Endothelial cell of umbilical vein (primary cell): Measurements from ENCODE around the gene ST6GALNAC4. TPM values are rescaled to one million over a fixed set of nuclear protein-coding genes. Genes with fewer than 3 reads are reported as not detected.

Source experiments
- BruUV-seq: library from RNA; stranded (reverse); fragments of 400-500 nt; replicated peaks from 2 replicates; lab custom pipeline; 2021; lab: Mats Ljungman, UMichigan
- CTCF ChIA-PET: fragments of 300-600, 350-600 bp; sonication (Branson Sonifier 250); formaldehyde crosslinking; loops from one replicate; lab custom pipeline; 2021; ENCODE audit warnings: antibody characterized with exemption, inconsistent platforms; lab: Charles Lee
- POLR2A ChIA-PET: fragments of 300-600, 350-600 bp; sonication (Branson Sonifier 250); formaldehyde crosslinking; loops from one replicate; lab custom pipeline; 2021; ENCODE audit warnings: antibody characterized with exemption, inconsistent platforms; lab: Charles Lee
- DNase-seq: peaks from one replicate; pipeline ENCODE4 v3.0.0-alpha.2; 2011; ENCODE audit warnings: low read depth, low spot score
- FAIRE-seq: peaks from 2 replicates; lab custom pipeline; 2011; peaks lifted over from hg19 to GRCh38; lab: Jason Lieb, UNC
- H2AFZ ChIP-seq: 2 replicates; pipeline ENCODE4 v1.6.0; 2012; ENCODE audit warnings: low read depth, low read length, control low read depth, inconsistent platforms
- H3K27ac ChIP-seq: 2 replicates; pipeline ENCODE4 v1.5.1; 2011; ENCODE audit warnings: low read depth, mild to moderate bottlenecking, control low read depth, low read length, moderate library complexity; ENCODE audit not compliant: insufficient read depth
- H3K27me3 ChIP-seq, 2 experiments: 2 replicates each; pipeline versions ENCODE4 v1.6.0 to v1.6.1; 2011; ENCODE audit warnings: low read length in 2 of 2, mixed read lengths in 1 of 2; ENCODE audit not compliant: control insufficient read depth in 2 of 2, insufficient read depth in 2 of 2
- H3K36me3 ChIP-seq, 2 experiments: 2 replicates in 1 of 2; 3 replicates in 1 of 2; pipeline ENCODE4 v1.5.1; 2011; ENCODE audit warnings: low read length in 2 of 2, mild to moderate bottlenecking in 1 of 2, moderate library complexity in 1 of 2; ENCODE audit not compliant: control insufficient read depth in 2 of 2, insufficient read depth in 2 of 2; ENCODE audit errors: extremely low read depth in 1 of 2
- H3K4me1 ChIP-seq: 3 replicates; pipeline ENCODE4 v1.5.1; 2011; ENCODE audit warnings: mild to moderate bottlenecking, low read length; ENCODE audit not compliant: control insufficient read depth, insufficient read depth; ENCODE audit errors: extremely low read depth
- H3K4me2 ChIP-seq: 2 replicates; pipeline ENCODE4 v1.6.1; 2011; ENCODE audit warnings: low read length, control low read depth, mixed read lengths; ENCODE audit not compliant: insufficient read depth
- H3K4me3 ChIP-seq, 3 experiments: fragments of 200-600 bp in 1 of 3; sonication (generic), shearing (Covaris generic) in 1 of 3; replicated peaks in 1 of 3; 2 replicates each; pipeline ENCODE4 v1.5.1; 2011 to 2016; ENCODE audit warnings: control low read depth in 3 of 3, low read length in 3 of 3, mild to moderate bottlenecking in 2 of 3, inconsistent platforms in 1 of 3, low read depth in 1 of 3, moderate library complexity in 1 of 3; ENCODE audit not compliant: insufficient read depth in 1 of 3
- H3K79me2 ChIP-seq: 2 replicates; pipeline ENCODE4 v1.6.0; 2012; ENCODE audit warnings: low read length, inconsistent platforms; ENCODE audit not compliant: control insufficient read depth, insufficient read depth
- H3K9ac ChIP-seq: replicated peaks from 2 replicates; pipeline ENCODE3; 2011; ENCODE audit warnings: low read length, control low read depth; ENCODE audit not compliant: insufficient read depth; ENCODE audit errors: extremely low read depth
- H3K9me1 ChIP-seq: replicated peaks from 3 replicates; pipeline ENCODE4 v1.6.0; 2011; ENCODE audit warnings: mild to moderate bottlenecking, low read length; ENCODE audit not compliant: control insufficient read depth, insufficient read depth; ENCODE audit errors: extremely low read depth
- H3K9me3 ChIP-seq: replicated peaks from 2 replicates; pipeline ENCODE4 v1.5.1; 2012; ENCODE audit warnings: low read length, inconsistent platforms; ENCODE audit not compliant: control insufficient read depth, insufficient read depth
- H4K20me1 ChIP-seq: replicated peaks from 2 replicates; pipeline ENCODE3; 2011; ENCODE audit warnings: mild to moderate bottlenecking, low read length; ENCODE audit not compliant: control insufficient read depth, insufficient read depth; ENCODE audit errors: extremely low read depth
- CTCF ChIP-seq, 2 donors: IDR thresholded peaks; 1 replicate in 1 of 2; 2 replicates in 1 of 2; pipeline ENCODE4 v1.5.1; 2011; ENCODE audit warnings: low read length in 2 of 2, mild to moderate bottlenecking in 2 of 2, moderate library complexity in 2 of 2, control low read depth in 1 of 2, inconsistent platforms in 1 of 2, low read depth in 1 of 2; ENCODE audit not compliant: insufficient read depth in 1 of 2; ENCODE audit errors: extremely low read depth in 1 of 2
- EZH2 ChIP-seq: IDR thresholded peaks from 2 replicates; pipeline ENCODE4 v1.6.1; 2012; ENCODE audit warnings: borderline replicate concordance, low read depth, mild to moderate bottlenecking, moderate library complexity, low read length, inconsistent platforms; ENCODE audit not compliant: severe bottlenecking
- FOS ChIP-seq: IDR thresholded peaks from 2 replicates; pipeline ENCODE4 v1.6.1; 2011; ENCODE audit warnings: mild to moderate bottlenecking, low read length, moderate library complexity, borderline replicate concordance; ENCODE audit not compliant: insufficient read depth
- GATA2 ChIP-seq: IDR thresholded peaks from 2 replicates; pipeline ENCODE4 v1.7.0; 2011; ENCODE audit warnings: low read depth, mild to moderate bottlenecking, moderate library complexity, mixed read lengths, low read length; ENCODE audit not compliant: insufficient read length, insufficient read depth
- JUN ChIP-seq: IDR thresholded peaks from 2 replicates; pipeline ENCODE4 v1.6.1; 2011; ENCODE audit warnings: borderline replicate concordance, low read depth; ENCODE audit not compliant: insufficient read length, insufficient read depth
- MAX ChIP-seq: IDR thresholded peaks from 2 replicates; pipeline ENCODE4 v1.6.1; 2011; ENCODE audit not compliant: insufficient read depth, insufficient read length
- MYC ChIP-seq: IDR thresholded peaks from one replicate; pipeline ENCODE4 v1.6.1; 2011; ENCODE audit warnings: mild to moderate bottlenecking, low read depth, low read length
- POLR2A ChIP-seq: IDR thresholded peaks from 2 replicates; pipeline ENCODE4 v1.6.1; 2012; ENCODE audit warnings: low read depth, mild to moderate bottlenecking, control low read depth, low read length
- POLR2AphosphoS5 ChIP-seq: IDR thresholded peaks from 2 replicates; pipeline ENCODE4 v1.6.1; 2012; ENCODE audit warnings: low read depth, mild to moderate bottlenecking, control low read depth, low read length, moderate library complexity; ENCODE audit not compliant: insufficient read depth
- dilution Hi-C: fragments of 300-500 bp; cut with MboI; formaldehyde crosslinking; loops from one replicate; pipeline ENCODE4 v1.15.0; 2019; ENCODE audit warnings: low sequenced_read_pairs; ENCODE audit not compliant: extremely low pct_ligation_motif_present
- intact Hi-C: fragments of 100-400 bp; cut with micrococcal nuclease; formaldehyde crosslinking; loops from one replicate; pipeline ENCODE4 v1.10.0; 2022
- polyA plus RNA-seq, 4 experiments: library from polyadenylated mRNA; depleted of rRNA in 3 of 4; stranded (reverse) in 3 of 4; unstranded in 1 of 4; fragments of >200 nt; gene quantifications; 2 replicates each; pipeline versions ENCODE4 v1.2.1 to v1.2.3, GENCODE V29; 2011 to 2012; ENCODE audit warnings: missing spikeins in 1 of 4
- total RNA-seq: library from RNA; stranded (reverse); gene quantifications from 2 replicates; pipeline ENCODE4 v1.2.3, GENCODE V29; 2021

Gene ST6GALNAC4
- total and polyA plus RNA-seq, 2 donors (not counting 3 experiments of a cell fraction or from before 2014, with no cell fraction given): 45.9 to 85.3 TPM

- POLR2A ChIA-PET: no interaction called here
- peaks cover 0 to 20% of the 10 kb centered on the region in 2 experiments for H3K36me3 ChIP-seq
Observed at GRCh38 chr9:127872369-127873222, 44.2 kb downstream of the ST6GALNAC4 start.

More at GRCh38 chr9:127872369-127873222, 44.2 kb downstream of the ST6GALNAC4 start:
- intact Hi-C loops (no loop called here), dilution Hi-C loops (no loop called here)
- DNase-seq (no peak), FAIRE-seq (no peak)
- no peak overlapping the region for H3K4me2 ChIP-seq
- no peak overlapping the region for H3K27ac ChIP-seq
- no TSS peak for BruUV-seq
- H3K9me1 ChIP-seq: no peaks in the 10 kb centered on the region
- no peaks in the 10 kb centered on the region for H4K20me1 ChIP-seq
- H2AFZ ChIP-seq: no peak overlapping the region
- H3K4me3 ChIP-seq: no peak overlapping the region
- no peak overlapping the region for H3K9ac ChIP-seq
- peaks cover 18% of the 10 kb centered on the region for H3K79me2 ChIP-seq
- peaks cover 21% of the 10 kb centered on the region for H3K4me1 ChIP-seq
- H3K27me3 ChIP-seq: no peaks in the 10 kb centered on the region
- no peak for TF ChIP-seq FOS
- no peak for TF ChIP-seq POLR2AphosphoS5
- no peak for TF ChIP-seq GATA2
- TF ChIP-seq CTCF (IDR thresholded peaks at IDR 0.05; ENCODE audit: extremely low read depth in 1 of 2, insufficient read depth in 1 of 2, low read depth in 1 of 2, low read length in 2 of 2): no peak
- TF ChIP-seq EZH2: no peak
- no peak for TF ChIP-seq POLR2A
- TF ChIP-seq MYC: no peak
- TF ChIP-seq MAX: no peak
- TF ChIP-seq JUN: no peak
- CTCF ChIA-PET: interaction anchor here (0.6 to 1.0 kb wide), 2 partner anchors 49 to 390 kb away, joined by 3 read pairs; no protein-coding TSS in a partner anchor
- no peaks in the 10 kb centered on the region for H3K9me3 ChIP-seq
